Cortex of kidney (tissue), 1 donor: ENCODE measurements around the gene CERS6.

ENCODE experiments used
- DNase-seq: peaks from one replicate; lab custom pipeline; 2025; lab: John Stamatoyannopoulos, UW

The CERS6 gene

DNA sequence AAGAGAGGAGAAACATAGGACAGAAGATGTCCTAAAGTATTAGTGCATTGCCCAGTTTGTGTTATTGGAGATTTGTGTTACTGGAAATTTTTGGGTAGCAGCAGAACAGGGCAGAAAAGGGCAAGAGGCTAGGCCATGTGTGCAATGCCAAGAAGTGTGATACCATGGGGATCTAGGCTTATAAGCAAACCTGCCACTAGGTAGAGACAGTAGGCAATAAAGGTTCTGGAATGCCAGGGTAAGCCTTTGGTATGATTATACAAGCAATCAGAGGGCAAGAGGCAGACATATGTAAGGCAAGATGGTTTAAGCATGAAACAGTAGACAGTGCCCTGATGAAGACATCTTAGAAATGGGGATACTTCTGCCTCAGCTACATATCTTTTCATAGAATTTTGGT is 12.3 kb upstream of the CERS6 start:
- DNase-seq: no peak

DNA sequence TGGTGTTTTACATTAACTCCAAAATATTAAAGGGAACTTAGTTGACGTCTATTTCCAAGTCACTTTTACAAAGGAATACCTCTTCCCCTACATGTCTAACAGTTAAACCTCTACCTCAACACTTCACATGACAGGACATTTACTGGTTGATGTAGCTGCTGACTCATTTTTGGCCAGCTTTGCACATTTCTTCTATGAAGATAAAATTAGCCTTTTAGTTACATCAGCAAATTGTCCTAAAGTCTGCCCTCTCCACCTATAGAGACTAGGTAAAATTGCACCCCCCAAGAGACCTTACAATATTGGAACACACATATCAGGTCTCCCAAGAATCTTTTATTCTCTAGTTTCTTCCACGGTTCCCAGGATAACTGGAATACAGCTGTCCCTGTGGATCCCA is 10.1 kb upstream of the CERS6 start:
- no peak for DNase-seq

DNA sequence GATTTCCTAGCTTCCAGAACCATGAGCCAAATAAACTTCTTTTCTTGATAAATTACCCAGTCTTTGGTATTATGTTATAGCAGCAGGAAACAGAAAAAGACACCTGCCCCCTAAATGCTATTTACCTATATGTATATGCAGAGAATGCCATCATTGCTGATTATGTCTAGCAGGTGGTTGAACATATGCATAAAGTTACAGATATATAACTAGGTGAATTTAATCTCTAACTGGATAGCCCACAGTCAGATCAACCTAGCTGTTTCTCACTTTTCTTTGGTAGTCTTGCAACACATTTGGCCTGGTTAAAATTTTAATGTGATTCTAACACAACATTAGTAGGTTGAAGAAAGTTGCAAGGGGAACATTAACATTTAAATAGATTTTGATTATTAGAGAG is 7.1 kb upstream of the CERS6 start:
- no peak for DNase-seq

GRCh38 chr2:168449419-168449818 is 6.7 kb upstream of the CERS6 start:
- no peak for DNase-seq

- no peak for DNase-seq
Observed at GRCh38 chr2:168450171-168450570, 5.9 kb upstream of the CERS6 start.

DNA sequence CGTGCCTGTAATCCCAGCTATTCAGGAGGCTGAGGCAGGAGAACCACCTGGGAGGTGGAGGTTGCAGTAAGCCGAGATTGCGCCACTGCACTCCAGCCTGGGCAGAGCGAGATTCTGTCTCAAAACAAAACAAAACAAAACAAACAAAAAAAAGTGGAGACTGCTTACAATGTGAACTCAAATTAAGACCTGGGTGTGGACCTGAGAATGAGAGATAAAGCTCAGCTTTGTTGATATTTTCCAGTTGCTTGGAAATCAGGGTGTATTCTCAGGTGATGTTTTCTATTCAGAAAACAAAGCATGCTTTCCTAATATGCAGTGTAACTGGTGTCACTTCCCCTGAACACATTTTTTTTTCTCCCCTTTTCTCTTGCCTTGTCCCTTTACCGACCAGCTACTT is 5.3 kb upstream of the CERS6 start:
- DNase-seq: no peak

DNA sequence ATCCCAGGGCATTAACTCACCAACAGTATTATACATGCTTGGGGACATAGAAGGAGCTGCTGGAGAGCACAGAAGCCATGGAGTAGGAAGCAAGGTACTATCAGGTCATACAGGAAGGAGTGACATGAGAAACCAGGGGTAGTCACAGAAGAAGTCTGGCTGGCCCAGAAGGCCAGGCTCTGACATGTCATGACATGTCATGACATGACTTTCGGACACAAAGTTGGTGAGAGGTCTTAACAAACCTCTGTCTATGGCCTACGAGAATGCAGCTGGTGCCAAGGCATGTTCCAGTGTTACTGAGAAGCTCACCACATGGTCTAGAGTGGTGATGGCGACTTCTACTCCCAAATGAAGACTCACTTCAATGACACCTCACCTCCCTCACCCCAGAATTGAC is 3.3 kb upstream of the CERS6 start:
- DNase-seq: no peak

GRCh38 chr2:168453404-168453803 is 2.7 kb upstream of the CERS6 start:
- DNase-seq: no peak

GRCh38 chr2:168454737-168455644 is 1.1 kb upstream of the CERS6 start:
- DNase-seq: no peak

- no peak for DNase-seq
Observed at GRCh38 chr2:168456521-168457189, 583 bp downstream of the CERS6 start.

DNA sequence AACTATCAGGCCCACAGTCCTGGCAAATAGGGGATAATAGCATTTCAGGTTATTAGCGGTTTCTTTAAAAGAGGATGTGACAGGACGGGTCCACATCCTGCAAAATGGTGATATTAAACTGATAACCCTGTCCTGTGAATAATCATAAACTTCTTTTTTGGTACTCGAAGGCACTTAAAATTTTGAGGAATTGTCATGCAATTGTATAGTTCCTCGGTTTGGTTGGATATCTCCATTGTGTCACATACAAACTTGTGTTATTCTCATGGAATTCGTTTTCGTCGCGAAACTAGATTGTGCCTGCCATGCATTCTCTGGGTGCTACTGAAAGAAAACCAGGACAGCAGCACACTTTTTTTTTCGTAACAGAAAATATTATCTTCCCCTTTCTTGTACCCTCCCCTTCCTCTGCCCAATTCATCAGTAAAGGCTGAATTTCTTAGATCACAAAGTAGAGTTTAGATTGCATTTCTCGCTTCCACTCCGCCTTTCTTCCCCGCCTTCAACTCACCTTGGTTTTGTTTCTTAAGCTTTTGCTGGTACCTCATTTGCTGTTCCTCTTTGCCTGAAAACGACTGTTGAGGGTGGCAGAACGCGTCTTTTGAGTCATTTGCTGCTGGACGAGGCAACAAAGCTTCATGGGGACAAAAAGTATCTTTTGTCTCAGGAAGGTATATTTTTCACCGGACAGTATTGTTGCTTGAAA is 1.3 kb downstream of the CERS6 start:
- no peak for DNase-seq

DNA sequence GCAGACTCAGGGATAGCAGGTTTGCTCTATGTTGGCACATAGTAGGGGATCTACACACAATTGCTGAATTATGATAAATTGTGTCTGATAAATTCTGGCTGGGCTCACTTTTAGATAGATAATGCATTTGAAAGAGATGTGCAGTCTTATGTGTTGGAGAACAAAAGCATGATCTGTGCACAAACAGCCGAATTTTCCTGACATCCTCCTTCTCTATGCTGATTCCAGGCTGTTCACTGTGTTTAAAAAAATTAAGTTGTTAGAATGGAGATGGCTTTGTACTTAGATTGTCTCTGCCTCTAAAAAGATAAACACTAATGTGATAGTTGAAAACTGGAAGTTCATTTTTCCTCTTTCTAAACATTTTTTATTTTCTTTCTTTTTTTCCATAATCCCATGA is 2.1 kb downstream of the CERS6 start:
- no peak for DNase-seq

- DNase-seq: no peak
Observed at GRCh38 chr2:168459256-168459655, 3.2 kb downstream of the CERS6 start.

DNA sequence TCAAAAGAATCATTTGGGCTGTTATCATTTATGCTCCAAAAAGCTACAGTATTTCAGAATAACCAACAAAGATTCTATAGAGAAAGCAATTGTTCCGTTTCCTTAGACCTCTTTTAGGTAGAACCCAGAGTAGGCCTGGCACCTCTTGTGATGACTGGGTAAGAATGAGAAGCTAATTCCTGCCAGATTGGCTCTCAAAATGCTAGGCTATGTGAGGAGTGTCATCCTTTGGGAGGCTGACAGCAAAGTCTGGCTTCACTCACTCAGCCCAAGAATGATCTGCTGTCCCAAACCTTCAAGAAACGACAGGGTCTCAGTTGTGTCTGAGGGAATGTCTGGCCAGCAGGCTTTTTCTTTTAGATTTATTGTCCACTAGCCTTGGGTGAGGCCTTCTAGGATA is 4.5 kb downstream of the CERS6 start:
- DNase-seq: no peak

GRCh38 chr2:168461178-168461941 is 5.3 kb downstream of the CERS6 start:
- DNase-seq: no peak

DNA sequence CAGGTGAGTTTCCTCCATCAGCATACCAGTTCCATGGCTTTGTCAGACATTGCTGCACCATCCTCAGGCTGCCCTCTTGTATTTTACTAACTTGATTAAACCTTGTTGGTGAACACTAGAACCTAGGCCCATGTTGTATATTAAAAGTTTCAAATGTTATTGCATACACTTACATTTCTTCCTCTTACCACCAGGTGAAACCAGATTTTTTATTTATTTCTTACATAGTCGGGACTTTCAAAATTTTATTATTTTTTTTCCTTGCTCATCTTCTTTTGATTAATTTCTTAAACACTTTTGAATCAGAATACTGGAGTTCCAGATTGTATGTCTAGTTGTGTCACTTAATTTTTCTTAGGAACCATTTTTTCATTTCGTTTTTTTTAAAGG is 5.9 kb downstream of the CERS6 start:
- DNase-seq: no peak

DNA sequence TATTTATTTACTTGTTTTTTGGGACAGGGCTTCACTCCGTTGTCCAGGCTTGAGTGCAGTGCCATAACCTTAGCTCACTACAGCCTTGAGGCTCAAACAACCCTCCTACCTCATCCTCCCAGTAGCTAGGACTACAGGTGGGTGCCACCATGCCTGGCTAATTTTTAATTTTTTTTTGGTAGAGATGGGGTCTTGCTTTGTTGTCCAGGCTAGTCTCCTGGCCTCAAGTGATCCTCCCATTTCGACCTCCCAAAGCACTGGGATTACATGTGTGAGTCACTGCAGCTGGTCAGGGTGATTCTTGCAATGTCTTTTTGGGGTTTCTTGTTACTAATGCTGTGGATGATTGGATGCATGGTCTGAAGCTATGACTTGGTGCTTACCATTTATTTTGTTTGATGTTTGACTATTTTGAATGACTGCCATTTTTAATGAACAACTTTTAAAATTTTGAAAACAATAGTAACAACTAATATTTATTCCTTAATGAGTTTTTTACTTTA is 6.5 kb downstream of the CERS6 start:
- DNase-seq: no peak

- DNase-seq: no peak
Observed at GRCh38 chr2:168465594-168465993, 9.5 kb downstream of the CERS6 start.

DNA sequence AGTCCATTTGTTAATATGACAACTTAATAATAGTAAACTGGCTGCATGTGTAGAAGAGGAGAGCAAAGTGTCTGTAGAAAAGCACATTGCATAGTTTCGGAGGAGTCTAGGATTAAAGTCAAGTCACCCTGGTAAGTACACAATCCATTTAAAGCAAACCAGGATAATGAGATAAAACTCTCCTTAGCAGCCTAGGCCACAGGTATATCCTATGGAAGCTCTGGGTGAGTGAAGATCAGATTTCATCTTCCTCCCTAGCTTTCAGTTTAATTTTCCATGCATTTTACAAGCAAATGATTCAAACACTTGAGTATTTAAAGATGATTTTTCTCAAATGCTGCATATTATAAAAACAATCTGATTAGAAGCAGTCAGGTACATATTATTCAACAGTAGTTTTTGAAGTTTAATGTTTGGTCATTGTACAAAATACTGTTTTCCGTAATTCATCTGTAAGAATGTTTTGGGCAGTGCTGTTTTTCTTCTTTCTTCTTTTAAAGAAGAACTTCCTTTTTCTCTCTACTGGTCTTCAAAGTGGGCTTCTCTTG is 10.2 kb downstream of the CERS6 start:
- DNase-seq: no peak

DNA sequence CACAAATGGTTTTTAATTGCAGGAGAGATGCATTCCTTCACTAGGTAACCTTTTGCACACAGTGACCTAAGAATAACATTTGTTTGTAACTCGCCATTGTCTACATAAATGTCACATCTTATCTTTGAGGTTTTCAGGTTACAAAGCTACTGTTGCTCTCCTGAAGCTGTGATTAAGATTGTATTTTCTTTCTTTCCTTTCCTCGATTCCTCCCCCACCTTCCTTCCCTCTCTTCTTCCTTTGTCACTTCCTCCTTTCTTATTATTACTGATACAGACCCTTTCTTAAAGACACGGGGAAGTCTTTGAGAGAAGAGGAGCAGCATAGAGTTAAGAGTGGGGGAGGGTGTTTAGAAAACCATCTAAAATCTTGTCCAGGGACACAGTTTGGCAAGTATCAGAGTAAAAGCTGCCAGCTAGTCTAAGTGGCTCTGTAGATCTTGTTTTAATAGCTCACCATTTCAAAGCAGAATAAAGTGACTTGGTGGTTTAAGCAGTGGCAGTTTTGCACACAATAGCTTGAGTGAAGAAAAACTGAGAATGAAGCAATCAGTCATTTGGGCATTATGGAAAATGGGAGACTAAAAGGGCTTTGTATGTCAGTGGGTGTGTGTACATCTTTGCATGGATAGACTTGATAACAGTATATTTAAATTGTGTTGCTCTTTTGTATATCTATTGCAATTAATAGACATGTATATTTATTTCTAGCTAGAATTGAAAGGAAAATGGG is 10.9 kb downstream of the CERS6 start:
- DNase-seq: no peak

DNA sequence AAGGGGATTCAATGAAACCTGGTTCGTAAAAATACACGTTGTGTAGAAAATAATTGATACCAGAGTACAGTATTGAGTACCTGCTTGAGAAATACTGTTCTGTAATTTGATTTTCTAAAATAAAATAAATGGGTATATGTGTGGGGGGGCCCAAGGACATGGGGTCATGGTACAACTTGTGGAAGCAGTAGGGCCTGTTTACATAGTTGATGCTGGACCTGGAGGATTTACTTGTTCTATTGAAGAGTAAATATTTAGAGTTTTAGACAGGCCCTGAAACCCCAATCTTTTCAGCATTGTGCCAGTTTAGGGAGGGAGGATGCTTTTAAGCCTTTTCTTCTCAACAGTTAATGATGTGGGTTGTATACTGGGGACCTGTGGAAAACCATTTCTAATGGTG is 11.7 kb downstream of the CERS6 start:
- no peak for DNase-seq
